Ramos (cell line): ENCODE data around the gene MDN1.
"Not testable (repeated sequence)": the region's sequence is repeated elsewhere in the genome, so short reads cannot be mapped to it uniquely, and the experiment has no call there.

Experiments
- in situ Hi-C: fragments of 300-500 bp; cut with MboI; formaldehyde crosslinking; loops from one replicate; pipeline ENCODE4 v1.14.3; 2022; ENCODE audit warnings: low sequenced_read_pairs; ENCODE audit not compliant: unreplicated experiment

The MDN1 gene

GRCh38 chr6:89817481-89817880 is 2.1 kb downstream of the MDN1 start:
- in situ Hi-C loops, result loop anchor here (25.0 kb wide), 1 partner anchor 470 kb away; the partner anchor contains the start of gene BACH2

GRCh38 chr6:89813422-89813821 is 6.2 kb downstream of the MDN1 start:
- in situ Hi-C loops, result loop anchor here (25.0 kb wide), 1 partner anchor 474 kb away; the partner anchor contains the start of gene BACH2

GRCh38 chr6:89807581-89807980 is 12.0 kb downstream of the MDN1 start:
- in situ Hi-C loops, result loop anchor here (25.0 kb wide), 1 partner anchor 480 kb away; the partner anchor contains the start of gene BACH2

GRCh38 chr6:89805814-89806371 is 13.7 kb downstream of the MDN1 start:
- in situ Hi-C loops, result loop anchor here (25.0 kb wide), 1 partner anchor 481 kb away; the partner anchor contains the start of gene BACH2

GRCh38 chr6:89803271-89803670 is 16.3 kb downstream of the MDN1 start:
- in situ Hi-C loops, result loop anchor here (25.0 kb wide), 1 partner anchor 484 kb away; the partner anchor contains the start of gene BACH2

GRCh38 chr6:89799756-89800155 is 19.8 kb downstream of the MDN1 start:
- in situ Hi-C loops, result loop anchor here (25.0 kb wide), 1 partner anchor 488 kb away; the partner anchor contains the start of gene BACH2

GRCh38 chr6:89799096-89799495 is 20.5 kb downstream of the MDN1 start:
- in situ Hi-C loops, result no loop called here

GRCh38 chr6:89797317-89797716 is 22.3 kb downstream of the MDN1 start:
- in situ Hi-C loops, result no loop called here

- in situ Hi-C loops, result no loop called here
These were observed 25.3 kb downstream of the MDN1 start for GRCh38 chr6:89794324-89794723.

- in situ Hi-C loops, result no loop called here
These were observed 26.0 kb downstream of the MDN1 start for GRCh38 chr6:89793586-89793985.

- in situ Hi-C loops, result no loop called here
These were observed 26.7 kb downstream of the MDN1 start for GRCh38 chr6:89792881-89793280.

GRCh38 chr6:89790403-89790802 is 29.2 kb downstream of the MDN1 start:
- in situ Hi-C loops, result no loop called here

GRCh38 chr6:89789980-89790379 is 29.6 kb downstream of the MDN1 start:
- in situ Hi-C loops, result no loop called here

- in situ Hi-C loops, result no loop called here
These were observed 31.8 kb downstream of the MDN1 start for GRCh38 chr6:89787660-89788328.

- in situ Hi-C loops, result no loop called here
These were observed 32.6 kb downstream of the MDN1 start for GRCh38 chr6:89786970-89787369.

GRCh38 chr6:89784838-89785237 is 34.8 kb downstream of the MDN1 start:
- in situ Hi-C loops, result no loop called here

GRCh38 chr6:89783293-89783692 is 36.3 kb downstream of the MDN1 start:
- in situ Hi-C loops, result not testable (repeated sequence)

GRCh38 chr6:89782222-89782621 is 37.4 kb downstream of the MDN1 start:
- in situ Hi-C loops, result no loop called here

GRCh38 chr6:89781070-89782034 is 38.2 kb downstream of the MDN1 start:
- in situ Hi-C loops, result no loop called here

GRCh38 chr6:89777455-89777854 is 42.1 kb downstream of the MDN1 start:
- in situ Hi-C loops, result no loop called here
